HG03159 (cell line): ENCODE measurements around the gene UGT1A5.

Experiments
- ATAC-seq: cut with Tn5 transposase; IDR thresholded peaks from one replicate; pipeline ENCODE4 v1.9.1; 2021; ENCODE audit warnings: mild to moderate bottlenecking, moderate library complexity; ENCODE audit not compliant: unreplicated experiment

The UGT1A5 gene

DNA sequence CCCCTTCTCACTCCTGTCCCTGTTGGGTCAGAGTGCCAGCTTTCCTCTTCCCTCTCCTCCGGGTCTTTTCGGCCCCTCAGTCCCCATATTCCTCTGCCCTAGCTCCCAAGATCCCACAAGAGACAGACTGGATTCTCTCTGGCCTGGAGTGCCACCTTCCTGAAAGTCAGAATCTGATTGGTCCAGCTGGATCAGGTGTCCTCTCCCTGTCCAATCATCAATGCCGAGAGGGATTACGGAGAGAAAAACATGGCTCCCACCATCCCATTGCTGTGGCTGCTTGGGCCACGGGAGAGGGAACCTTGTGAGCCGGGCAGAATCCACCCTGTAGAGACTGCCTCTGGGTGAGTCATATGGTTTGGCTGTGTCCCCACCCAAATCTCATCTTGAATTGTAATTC is 62.7 kb downstream of the UGT1A5 start:
- no peak for ATAC-seq

DNA sequence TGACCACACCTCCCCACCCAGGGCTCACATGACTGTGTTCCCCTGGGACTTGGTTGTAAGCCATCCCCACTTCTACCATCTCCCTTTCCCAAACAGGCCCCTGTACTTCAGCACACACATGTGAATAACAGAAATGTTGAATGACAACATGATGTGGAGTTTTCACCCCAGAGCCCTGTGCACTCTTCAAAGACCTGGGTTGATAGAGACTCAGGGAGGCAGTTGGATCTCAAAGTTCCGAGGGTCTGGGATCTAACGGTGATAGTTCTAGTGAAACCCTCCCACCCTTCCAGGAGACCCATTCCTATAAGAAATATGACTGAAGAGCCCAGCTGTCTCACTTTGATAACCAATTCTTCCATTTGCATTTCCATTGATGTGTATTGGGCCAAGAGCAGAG is 65.3 kb downstream of the UGT1A5 start, which contains the start of gene MROH2A:
TSS of gene MROH2A (plus strand) at position 301 of the 400 bp plus-strand sequence. CDS start 1,029 bp downstream, outside the sequence.
- ATAC-seq: no peak

DNA sequence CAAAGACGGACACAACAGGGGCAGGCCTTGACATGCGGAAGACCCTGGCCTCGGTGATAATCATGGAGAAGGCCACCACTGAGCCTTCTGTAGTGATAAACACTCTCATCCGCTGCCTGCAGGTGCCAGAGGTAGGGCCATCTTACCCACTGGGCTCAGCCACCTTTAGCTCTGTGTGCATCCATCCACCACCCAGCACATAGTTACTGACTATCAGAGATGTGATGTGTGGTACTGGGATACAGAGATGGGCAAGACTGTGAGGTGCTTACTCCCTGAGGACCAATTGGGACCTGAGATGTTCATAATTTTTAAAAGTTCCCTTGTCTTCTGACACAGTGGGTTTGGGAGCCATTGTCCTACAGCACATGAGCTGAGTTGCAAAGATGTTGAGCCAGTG is 67.0 kb downstream of the UGT1A5 start:
- ATAC-seq: no peak

DNA sequence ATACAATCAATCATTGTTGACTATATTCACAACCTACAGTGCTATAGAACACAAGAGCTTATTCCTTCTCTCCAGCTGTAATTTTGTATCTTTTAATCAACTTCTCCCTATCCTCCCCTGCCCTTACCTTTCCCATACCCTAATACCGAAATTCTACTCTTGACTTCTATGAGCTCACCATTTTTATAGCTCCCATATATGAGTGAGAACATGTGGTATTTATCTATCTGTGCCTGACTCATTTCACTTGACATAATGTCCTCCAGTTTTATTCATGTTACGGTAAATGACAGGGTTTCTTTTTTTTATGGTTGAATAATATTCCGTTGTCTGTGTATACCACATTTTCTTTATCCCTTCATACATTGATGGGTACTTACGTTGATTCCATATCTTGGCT is 68.1 kb downstream of the UGT1A5 start:
- ATAC-seq: no peak

DNA sequence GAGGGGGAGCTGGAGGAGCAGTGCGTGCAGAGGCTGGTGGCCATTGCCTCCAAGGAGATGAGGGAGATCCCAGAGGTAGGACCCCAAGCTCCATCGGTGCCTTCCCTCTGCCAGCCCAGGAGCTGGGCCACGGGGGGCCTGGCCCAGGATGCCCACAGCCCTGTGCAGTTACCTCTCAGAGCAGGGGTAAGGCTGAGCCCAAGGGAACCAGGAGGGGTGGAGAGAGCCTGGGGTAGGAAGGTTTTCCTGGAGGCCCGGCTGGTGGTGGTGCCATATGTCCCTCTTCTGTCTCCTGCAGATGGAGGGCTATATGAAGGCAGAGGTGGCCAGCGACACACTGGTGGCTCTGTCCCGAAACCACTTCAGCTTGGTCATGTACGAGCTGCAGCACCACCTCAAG is 76.8 kb downstream of the UGT1A5 start:
- no peak for ATAC-seq

DNA sequence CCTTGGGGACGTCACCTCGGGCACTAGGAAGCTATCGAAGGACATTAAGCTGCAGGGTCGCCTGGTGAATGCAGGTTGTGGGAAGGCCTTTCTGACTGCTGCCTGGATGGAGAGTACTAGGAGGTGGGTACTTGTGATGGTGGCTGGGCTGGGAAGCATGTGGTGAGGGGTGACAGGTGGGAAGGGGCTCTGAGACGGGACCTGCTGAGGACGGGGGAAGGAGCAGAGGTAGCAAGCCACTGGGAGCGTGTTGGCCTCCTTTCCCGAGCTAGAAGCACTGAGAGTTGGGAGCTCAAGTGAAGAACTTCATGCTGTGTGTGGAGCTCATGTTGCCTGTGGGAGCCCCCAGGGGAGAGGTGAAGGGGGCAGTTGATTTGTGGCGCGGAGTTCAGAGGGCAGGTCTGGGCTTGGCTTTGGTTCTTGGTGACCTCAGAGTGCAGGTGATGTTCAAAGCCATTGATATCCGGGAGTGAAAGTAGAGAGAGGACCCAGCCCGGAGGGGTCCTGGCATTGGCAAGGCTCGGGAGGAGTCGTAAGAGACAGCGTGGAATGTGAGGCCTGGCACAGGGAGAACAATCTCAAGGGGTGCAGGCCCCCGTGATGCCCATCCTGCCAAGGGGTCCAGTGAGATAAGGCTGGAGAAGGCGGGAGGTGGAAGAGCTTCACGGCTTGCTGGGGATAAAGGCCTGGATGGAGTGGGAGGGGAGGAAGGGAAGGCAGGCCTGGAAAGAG is 78.6 kb downstream of the UGT1A5 start:
- no peak for ATAC-seq

DNA sequence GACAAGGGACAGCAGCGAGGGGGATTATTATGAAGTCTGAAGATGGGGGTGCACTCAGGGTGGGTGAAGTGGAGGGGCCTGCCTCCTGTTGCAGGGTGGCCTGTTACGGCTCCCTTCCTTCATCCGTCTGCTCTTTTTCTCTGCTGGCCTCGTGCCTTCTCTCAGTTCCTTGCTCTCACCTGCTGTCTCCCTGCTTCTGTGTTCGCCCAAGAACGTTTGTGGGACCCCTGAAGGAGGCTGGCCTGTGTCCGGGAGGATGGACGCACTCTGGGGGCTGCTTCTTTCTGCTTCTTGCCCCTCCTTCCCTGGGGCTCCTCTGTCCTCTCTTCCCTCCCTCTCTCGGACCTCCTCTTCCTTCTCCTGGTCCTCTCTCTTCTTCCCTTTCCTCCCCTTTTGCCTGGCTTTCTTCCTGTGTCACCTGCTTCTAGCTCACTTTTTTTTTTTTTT is 79.2 kb downstream of the UGT1A5 start:
- no peak for ATAC-seq

DNA sequence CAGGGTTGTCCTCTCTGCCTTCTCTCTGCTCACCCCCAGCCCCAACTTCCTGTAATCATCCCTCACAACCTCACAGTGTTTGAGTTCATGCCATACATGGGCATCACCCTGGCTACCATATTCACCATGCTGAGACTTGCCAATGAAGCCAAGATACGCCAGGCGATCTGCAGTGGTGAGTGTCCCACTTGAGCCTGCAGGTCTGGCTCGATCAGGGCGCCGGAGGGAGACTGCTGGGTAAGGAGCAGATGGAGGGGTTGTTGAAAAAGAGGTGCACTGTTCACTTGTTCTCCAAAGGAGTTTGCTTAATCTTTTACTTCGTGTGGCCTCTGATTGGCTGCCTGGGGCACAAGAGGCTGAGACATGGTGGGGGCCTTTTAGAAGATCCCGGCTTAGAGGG is 80.0 kb downstream of the UGT1A5 start:
- no peak for ATAC-seq

DNA sequence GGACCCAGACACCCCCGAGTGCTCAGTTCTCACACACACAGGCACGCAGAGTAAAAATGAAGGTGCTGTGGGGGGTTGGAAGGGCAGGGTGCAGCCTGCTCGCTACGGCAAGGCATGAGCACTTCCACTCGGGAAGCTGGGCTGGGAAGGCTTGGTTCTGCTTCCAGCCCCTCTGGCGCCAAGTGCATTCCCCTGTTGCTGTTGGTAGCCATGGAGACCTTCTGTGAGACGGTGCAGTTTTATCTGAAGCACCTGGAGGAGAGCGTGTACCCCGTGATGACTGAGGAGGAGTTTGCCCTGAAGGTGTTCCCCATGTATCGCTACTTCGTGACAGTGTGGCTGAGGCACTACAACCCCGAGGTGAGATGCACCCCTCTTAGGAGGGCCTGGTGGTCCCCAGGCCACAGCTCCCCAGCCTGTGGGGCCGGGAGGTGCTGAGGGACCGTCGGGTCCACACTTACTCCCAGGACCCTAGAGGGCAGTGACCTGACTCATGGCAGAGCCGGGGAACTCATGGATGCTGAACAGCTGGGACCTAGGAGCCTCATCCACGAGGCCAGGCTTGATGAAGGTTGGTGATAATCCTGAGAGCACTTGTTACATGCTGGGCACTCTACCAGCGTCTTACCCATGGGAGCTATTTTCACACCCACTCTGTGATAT is 80.9 kb downstream of the UGT1A5 start:
- no peak for ATAC-seq

DNA sequence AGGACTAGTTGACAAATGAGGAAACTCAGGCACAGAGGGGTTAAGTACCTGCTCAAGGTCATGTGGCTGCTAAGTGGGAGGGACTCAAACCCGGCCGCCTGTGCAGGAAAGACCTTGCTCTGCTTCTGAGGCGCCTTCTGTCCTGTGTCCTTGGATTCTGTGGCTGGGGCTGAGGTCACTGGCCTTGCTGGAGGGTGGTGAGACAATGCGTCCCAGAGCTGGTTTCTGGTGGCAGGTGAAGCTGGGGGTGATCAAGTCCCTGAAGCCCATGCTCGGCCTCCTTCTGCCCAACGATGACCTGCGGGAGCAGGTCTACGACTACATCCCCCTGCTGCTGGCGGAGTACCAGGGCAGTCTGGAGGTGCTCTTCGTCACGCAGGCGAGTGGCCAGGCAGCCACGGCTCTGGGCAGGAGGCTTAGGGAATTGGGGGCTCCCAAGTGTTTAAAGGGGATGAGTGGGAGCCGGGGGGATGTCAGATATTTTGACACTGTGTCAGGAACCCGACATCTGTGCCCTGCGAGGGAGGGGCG is 81.5 kb downstream of the UGT1A5 start:
- no peak for ATAC-seq

DNA sequence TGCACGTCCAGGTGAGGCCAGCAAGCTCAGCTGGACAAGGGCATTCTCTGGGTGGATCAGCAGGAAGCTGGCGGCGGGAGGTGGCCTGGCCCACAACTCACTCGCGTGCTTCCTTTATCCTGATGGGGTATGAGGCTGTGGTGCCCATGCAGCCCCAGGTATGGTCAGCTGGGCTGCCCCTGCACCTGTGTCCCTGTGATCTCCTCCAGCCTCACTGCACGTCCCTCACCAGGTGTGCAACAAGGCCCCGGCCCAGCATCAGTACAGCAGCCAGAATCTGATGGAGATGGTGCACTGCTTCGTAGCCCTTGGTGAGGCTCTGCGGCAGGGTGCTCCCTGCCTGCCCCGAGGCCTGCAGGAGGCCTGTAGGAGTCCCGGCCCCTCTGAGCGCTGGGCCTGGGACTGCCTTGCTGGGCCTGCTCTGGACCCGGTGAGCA is 83.0 kb downstream of the UGT1A5 start:
- no peak for ATAC-seq

DNA sequence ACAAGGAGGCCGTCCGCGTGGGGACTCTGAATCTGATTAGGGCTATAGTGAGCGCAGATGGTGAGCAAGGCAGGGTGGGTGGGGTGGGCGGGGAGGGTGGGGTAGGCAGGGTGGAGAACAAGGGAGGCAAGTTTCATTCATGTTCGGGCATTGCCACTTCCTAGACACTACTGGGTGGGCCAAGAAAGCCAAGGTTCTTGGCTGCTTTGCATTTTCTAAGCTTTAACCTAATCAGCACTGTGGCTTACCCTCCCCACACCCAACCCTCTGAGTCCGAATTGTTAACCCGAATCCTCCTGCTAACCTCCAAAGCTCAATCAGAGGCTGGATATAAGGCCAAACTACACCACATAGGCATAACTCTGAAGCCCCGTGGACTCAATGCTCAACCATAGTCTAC is 83.5 kb downstream of the UGT1A5 start:
- ATAC-seq: no peak

DNA sequence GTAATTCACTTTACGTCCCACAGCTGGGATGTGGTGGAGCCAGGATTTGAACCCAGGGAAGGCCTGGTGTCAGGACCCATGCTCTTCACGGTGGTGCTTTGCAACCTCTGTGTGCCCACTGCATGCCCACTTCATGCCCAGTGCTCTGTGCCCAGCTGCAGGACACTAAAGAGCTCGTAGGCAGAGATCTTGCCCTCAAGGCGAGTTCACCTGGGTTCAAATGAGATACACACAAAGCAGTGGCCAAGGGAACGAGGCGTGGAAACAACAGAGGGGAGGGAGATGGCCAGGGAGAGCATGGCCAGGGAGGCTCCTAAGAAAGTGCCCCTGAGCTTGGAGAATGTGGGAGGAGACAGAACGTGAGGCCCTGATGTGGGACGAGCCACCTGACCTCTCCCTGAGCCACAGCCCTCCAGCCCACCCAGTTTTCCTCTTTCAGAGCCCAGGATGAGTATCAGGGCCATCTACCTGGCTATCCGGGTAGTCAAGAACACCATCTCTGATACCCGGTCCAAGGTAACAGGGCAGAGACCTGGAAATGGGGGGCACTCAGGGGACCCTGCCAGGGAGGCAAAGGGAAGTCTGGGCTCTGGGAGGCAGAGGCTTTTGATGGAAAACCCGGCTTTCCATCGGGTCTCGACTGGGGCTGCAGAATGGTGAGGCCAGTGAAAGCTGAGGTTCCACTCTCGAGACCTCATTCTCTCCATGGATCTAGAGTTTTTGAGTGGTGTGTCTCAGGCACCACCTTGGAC is 85.8 kb downstream of the UGT1A5 start:
- ATAC-seq: no peak

DNA sequence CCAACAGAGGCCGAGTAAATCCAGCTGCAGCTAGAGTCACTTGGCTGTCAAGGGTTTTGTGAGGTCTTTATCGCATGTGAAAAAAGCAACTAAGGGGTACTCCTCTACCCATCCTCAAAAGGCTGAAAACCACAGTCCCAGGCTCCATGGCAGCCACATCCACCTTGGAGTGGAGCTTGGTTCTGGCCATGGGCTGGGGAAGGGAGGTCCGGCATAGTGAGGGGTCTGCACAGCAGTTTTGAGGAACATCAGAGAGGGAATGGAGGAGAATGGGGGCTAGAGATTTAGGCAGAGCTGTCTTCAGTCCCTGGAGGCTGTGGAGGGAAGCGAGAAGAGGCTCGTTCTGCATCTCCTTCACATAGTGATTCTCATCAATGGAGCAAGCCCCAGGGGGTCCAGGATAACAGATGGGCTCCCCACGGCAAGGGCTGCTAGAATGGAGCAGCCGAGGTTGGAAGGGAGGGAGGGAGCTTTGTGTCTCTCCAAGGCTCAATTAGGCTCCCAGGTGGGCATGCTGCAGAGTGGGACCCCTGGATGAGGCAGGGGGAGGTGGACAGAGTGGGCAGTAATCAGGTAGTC is 86.5 kb downstream of the UGT1A5 start:
- ATAC-seq: no peak

DNA sequence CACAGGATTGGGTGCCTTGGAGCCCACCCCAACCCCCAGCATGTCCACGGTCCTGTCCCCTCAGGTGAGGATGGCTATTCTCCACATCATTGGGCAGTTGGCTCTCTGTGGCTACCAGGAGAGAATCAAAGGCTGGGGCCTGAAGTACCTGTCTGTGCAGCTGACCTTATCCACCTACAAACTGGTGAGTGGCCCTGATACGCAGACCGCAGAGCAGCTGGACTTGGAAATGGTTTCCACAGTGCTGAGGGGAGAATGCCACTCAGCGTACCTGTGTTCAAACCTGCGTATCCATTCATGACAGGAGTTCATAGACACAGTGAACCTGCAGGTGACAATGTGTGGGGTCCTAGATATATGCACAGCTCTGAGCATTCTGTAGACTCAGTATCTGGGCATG is 87.0 kb downstream of the UGT1A5 start:
- ATAC-seq: no peak

DNA sequence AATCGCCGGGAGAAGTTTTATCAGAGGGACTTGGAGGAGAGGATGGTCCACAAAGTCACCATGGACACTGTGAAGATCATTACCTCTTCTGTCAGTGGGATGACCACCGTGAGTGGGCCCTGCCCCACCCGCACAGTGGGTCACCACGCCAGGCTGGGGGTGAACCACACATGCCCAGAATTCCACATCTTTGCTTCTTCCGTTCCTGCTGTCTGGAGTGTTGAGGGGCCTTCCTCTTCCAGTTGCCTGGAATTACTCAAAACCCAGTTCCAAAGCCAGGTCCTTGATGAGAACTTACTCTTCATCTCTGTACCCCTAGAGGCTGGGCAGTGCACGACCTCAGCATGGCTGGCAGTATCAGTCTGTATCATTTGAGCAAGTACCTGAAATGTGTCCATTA is 87.5 kb downstream of the UGT1A5 start:
- ATAC-seq: no peak

DNA sequence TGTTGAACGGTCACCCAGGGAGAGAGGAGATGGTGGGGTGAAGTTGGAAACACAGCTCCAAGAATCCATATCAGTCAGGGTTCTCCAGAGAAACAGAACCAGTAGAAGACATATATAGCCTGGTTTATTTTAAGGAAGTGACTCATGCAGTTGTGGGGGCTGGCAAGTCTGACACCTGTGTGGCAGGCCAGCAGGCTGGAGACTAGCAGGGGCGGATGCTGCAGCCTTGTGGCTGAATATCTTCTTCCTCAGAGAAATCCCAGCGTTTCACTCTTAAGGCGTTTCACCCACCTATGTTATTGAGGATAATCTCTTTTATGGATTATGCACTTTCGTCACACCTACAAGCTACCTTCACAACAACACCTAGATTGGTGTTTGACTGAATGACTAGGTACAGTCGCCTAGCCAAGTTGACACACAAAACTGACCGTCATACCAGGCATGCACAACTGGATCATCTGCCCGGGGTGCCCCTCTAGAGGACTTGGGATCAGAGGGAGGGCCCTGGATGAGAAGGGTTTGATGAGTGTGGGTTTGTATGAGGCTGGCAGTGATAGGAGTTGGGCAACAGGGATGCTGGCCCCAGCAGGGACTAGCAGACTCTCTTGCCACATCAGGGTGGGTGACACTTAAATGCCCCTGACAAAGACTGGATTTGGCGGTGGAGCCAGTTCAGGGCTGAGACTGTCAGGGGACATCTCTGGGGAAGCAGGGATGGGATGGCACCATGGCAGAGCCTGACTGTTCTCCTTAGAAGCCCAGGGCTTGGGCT is 88.8 kb downstream of the UGT1A5 start:
- ATAC-seq: peak; percentile 50

DNA sequence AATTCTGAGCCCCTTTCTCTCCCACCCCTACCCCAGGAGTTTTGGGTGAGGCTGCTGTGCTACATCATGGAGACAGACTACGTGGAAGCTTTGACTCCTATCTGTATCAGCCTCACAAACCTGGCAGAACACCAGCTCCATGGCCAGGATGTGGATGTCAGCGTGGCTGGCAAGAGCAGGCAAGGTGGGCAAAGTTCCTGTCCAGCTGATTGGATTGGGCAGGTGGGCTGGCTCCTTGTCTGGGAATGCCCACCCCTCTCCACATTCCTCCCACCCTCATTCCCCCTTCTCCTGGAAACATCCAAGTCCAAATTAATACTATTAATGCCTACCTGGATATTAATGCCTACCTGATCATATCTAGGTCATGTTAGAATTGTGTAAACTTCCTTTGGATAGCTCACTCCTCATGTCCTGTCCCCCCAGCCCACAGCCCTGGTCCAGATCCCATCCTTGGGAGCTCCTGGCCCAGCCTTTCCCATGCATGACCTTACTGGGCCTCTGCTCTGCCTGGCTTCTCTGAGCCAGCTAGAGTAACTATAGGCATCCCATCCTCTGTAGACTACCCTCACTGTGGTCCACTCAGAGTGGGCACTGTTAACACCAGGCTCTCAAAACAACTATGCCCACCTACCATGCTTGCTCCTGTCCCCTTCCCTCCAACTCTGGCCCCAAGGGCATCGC is 89.6 kb downstream of the UGT1A5 start:
- ATAC-seq: no peak

DNA sequence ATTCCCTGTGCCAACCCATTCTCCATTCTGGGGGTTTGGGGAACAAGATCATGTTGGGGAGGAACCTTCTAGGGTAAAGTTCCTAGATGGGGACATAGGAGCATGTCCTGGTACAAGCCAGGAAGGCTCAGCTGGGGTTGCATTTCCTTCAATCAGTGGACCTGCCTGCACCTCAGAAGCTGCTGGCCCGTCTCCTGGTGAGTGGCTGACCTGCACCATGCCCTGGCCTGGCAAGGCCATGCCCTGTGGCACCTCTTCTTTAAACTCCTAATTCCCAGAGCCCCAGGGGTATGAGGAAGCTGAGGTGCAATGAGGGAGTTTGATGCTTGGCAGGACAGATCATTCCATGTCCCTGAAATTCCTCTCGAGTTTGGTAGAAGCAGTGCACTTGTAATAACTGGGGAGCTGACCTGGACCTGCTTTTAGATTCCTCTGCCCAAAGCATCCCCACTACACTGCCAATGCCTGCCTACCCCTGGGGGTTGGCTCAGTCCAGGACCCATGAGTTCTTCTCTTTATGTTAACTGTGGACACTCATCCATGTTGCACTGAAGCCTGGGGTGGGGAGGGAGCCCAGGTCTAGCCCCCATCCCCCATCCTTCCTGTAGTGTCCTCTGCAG is 90.7 kb downstream of the UGT1A5 start:
- ATAC-seq: no peak
